Measurements from ENCODE around the gene HPCA.

HPCA gene

GRCh38 chr1:32870615-32871363, 15.5 kb upstream of the HPCA start, which contains the start of gene FNDC5:
FNDC5 (minus strand) TSS chr1:32870912.
- no peak within 1 kb of the TSS for H3K27ac ChIP-seq
- DNase-seq (ENCODE audit: low read depth, low spot score), result no peak

- no peak for DNase-seq (ENCODE audit: low read depth, low spot score)
- no peak overlapping the region for H3K27ac ChIP-seq
These were observed 14.7 kb upstream of the HPCA start for GRCh38 chr1:32871364-32872191.

GRCh38 chr1:32872192-32872460, 14.2 kb upstream of the HPCA start:
- DNase-seq (ENCODE audit: low read depth, low spot score), result no peak
- H3K27ac ChIP-seq, result no peak overlapping the region

- no peak overlapping the region for H3K27ac ChIP-seq
- no peak for DNase-seq (ENCODE audit: low read depth, low spot score)
These were observed 12.8 kb upstream of the HPCA start for GRCh38 chr1:32873484-32873883.

- no peak for DNase-seq (ENCODE audit: low read depth, low spot score)
- H3K27ac ChIP-seq, result no peak overlapping the region
These were observed 11.2 kb upstream of the HPCA start for GRCh38 chr1:32874860-32875752.

- H3K27ac ChIP-seq, result no peak overlapping the region
- DNase-seq (ENCODE audit: low read depth, low spot score), result no peak
These were observed 9.7 kb upstream of the HPCA start for GRCh38 chr1:32876341-32877210.

- H3K27ac ChIP-seq, result no peak overlapping the region
- DNase-seq (ENCODE audit: low read depth, low spot score), result no peak
These were observed 8.8 kb upstream of the HPCA start for GRCh38 chr1:32877211-32878110.

GRCh38 chr1:32878183-32878582, 8.1 kb upstream of the HPCA start:
- DNase-seq (ENCODE audit: low read depth, low spot score), result peak; percentile 29
- H3K27ac ChIP-seq, result no peak overlapping the region

GRCh38 chr1:32878637-32879041, 7.7 kb upstream of the HPCA start:
- no peak overlapping the region for H3K27ac ChIP-seq
- DNase-seq (ENCODE audit: low read depth, low spot score), result no peak

- H3K27ac ChIP-seq, result no peak overlapping the region
- no peak for DNase-seq (ENCODE audit: low read depth, low spot score)
These were observed 5.0 kb upstream of the HPCA start for GRCh38 chr1:32881291-32881690.

GRCh38 chr1:32881871-32882850, 4.1 kb upstream of the HPCA start:
- H3K27ac ChIP-seq, result no peak overlapping the region
- no peak for DNase-seq (ENCODE audit: low read depth, low spot score)

GRCh38 chr1:32883338-32884031, 2.8 kb upstream of the HPCA start:
- no peak overlapping the region for H3K27ac ChIP-seq
- no peak for DNase-seq (ENCODE audit: low read depth, low spot score)

- no peak for DNase-seq (ENCODE audit: low read depth, low spot score)
- H3K27ac ChIP-seq, result no peak overlapping the region
These were observed 2.3 kb upstream of the HPCA start for GRCh38 chr1:32884032-32884372.

- H3K27ac ChIP-seq, result no peak overlapping the region
These were observed 1.6 kb upstream of the HPCA start for GRCh38 chr1:32884726-32885125.

GRCh38 chr1:32885676-32886003, 651 bp upstream of the HPCA start:
- no peak overlapping the region for H3K27ac ChIP-seq
- DNase-seq (ENCODE audit: low read depth, low spot score), result no peak

More at GRCh38 chr1:32884726-32885125, 1.6 kb upstream of the HPCA start:
- DNase-seq (ENCODE audit: low read depth, low spot score), result no peak

- no peak for DNase-seq (ENCODE audit: low read depth, low spot score)
These were observed 630 bp downstream of the HPCA start for GRCh38 chr1:32886828-32887414.

GRCh38 chr1:32887623-32888022, 1.3 kb downstream of the HPCA start:
- DNase-seq (ENCODE audit: low read depth, low spot score), result no peak
- H3K27ac ChIP-seq, result no peak overlapping the region

More at GRCh38 chr1:32886828-32887414, 630 bp downstream of the HPCA start:
- H3K27ac ChIP-seq, result no peak overlapping the region

Measured in epithelial cell of prostate (primary cell).